Mesendoderm (in vitro differentiated cells): Measurements from ENCODE around the gene HDAC4.
"Not testable (repeated sequence)": the region's sequence is repeated elsewhere in the genome, so short reads cannot be mapped to it uniquely, and the experiment has no call there.

Experiments
- DNase-seq: peaks from one replicate; pipeline ENCODE4 v3.0.0; 2013
- H2AK5ac ChIP-seq: 2 replicates; pipeline ENCODE4 v1.6.1; 2013; ENCODE audit warnings: low read length, inconsistent platforms
- H2BK120ac ChIP-seq: 2 replicates; pipeline ENCODE4 v1.6.1; 2013; ENCODE audit warnings: low read depth, mild to moderate bottlenecking, low read length, moderate library complexity, mixed read lengths
- H2BK15ac ChIP-seq: replicated peaks from 2 replicates; pipeline ENCODE4 v1.6.1; 2013; ENCODE audit warnings: low read depth, mild to moderate bottlenecking, moderate library complexity
- H2BK5ac ChIP-seq: 2 replicates; pipeline ENCODE4 v1.6.1; 2013; ENCODE audit warnings: low read length, inconsistent platforms
- H3K18ac ChIP-seq: 2 replicates; pipeline ENCODE4 v1.6.1; 2013; ENCODE audit warnings: mild to moderate bottlenecking, low read length, mixed read lengths
- H3K23ac ChIP-seq: one replicate; pipeline ENCODE4 v1.6.1; 2013; ENCODE audit warnings: low read length
- H3K27ac ChIP-seq: 2 replicates; pipeline ENCODE4 v1.5.1; 2013; ENCODE audit warnings: low read depth, mild to moderate bottlenecking, inconsistent platforms, low read length, moderate library complexity
- H3K27me3 ChIP-seq: 2 replicates; pipeline ENCODE4 v1.6.1; 2013; ENCODE audit warnings: low read length, control low read depth, mild to moderate bottlenecking, inconsistent platforms; ENCODE audit not compliant: insufficient read depth, poor library complexity
- H3K36me3 ChIP-seq: 2 replicates; pipeline ENCODE4 v1.6.1; 2013; ENCODE audit warnings: low read length, inconsistent platforms; ENCODE audit not compliant: control insufficient read depth, insufficient read depth
- H3K4ac ChIP-seq: one replicate; pipeline ENCODE4 v1.6.1; 2013; ENCODE audit warnings: low read depth, mild to moderate bottlenecking, low read length, moderate library complexity
- H3K4me1 ChIP-seq: 2 replicates; pipeline ENCODE4 v1.6.1; 2013; ENCODE audit warnings: low read depth, low read length, inconsistent platforms; ENCODE audit not compliant: control insufficient read depth
- H3K4me2 ChIP-seq: 2 replicates; pipeline ENCODE4 v1.6.1; 2013; ENCODE audit warnings: low read length
- H3K4me3 ChIP-seq: 2 replicates; pipeline ENCODE4 v1.5.1; 2013; ENCODE audit warnings: mild to moderate bottlenecking, low read length
- H3K56ac ChIP-seq: one replicate; pipeline ENCODE4 v1.6.1; 2013; ENCODE audit warnings: low read length
- H3K79me1 ChIP-seq: 2 replicates; pipeline ENCODE4 v1.6.1; 2013; ENCODE audit warnings: low read length, inconsistent platforms
- H3K79me2 ChIP-seq: 2 replicates; pipeline ENCODE4 v1.6.1; 2013; ENCODE audit warnings: mild to moderate bottlenecking, low read length; ENCODE audit not compliant: control insufficient read depth, insufficient read depth
- H3K9ac ChIP-seq: 2 replicates; pipeline ENCODE4 v1.6.1; 2013; ENCODE audit warnings: low read length, inconsistent platforms
- H4K5ac ChIP-seq: one replicate; pipeline ENCODE4 v1.6.1; 2013; ENCODE audit warnings: low read length
- H4K8ac ChIP-seq: one replicate; pipeline ENCODE4 v1.6.1; 2013; ENCODE audit warnings: low read depth, mild to moderate bottlenecking, control low read depth, low read length, moderate library complexity
- WGBS: extraction: QIAGEN DNeasy Blood & Tissue Kit; methylation state at CpG from one replicate; pipeline ENCODE4 v1.1.7; 2013; ENCODE audit warnings: low lambda C conversion rate, missing lambda C conversion rate; ENCODE audit not compliant: insufficient coverage; ENCODE audit errors: extremely low coverage; 5-methylcytosine and 5-hydroxymethylcytosine counted together

The HDAC4 gene

GRCh38 chr2:239283288-239283945, 117.4 kb downstream of the HDAC4 start:
- Histone ChIP-seq H3K36me3 (no peaks in the 10 kb centered on the region), H3K27ac (no peak overlapping the region), H3K23ac (no peak overlapping the region), H3K4me1 (no peaks in the 10 kb centered on the region), H2BK120ac (no peak overlapping the region), H3K4ac (no peak overlapping the region), H3K79me2 (peaks cover 2% of the 10 kb centered on the region), H3K9ac (no peak overlapping the region), H4K5ac (no peak overlapping the region), H3K56ac (no peak overlapping the region), H3K4me3 (no peak overlapping the region), H4K8ac (no peak overlapping the region), H2AK5ac (no peak overlapping the region), H2BK15ac (no peak overlapping the region), H3K4me2 (no peak overlapping the region), H3K18ac (no peak overlapping the region), H2BK5ac (no peak overlapping the region), H3K79me1 (peaks cover 11% of the 10 kb centered on the region), H3K27me3 (no peaks in the 10 kb centered on the region)
- DNase-seq, result no peak
- WGBS, result no CpG with 5 or more reads among the region's 29 CpGs

- no peaks in the 10 kb centered on the region for H3K4me1 ChIP-seq
- H3K27ac ChIP-seq, result no peak overlapping the region
- H3K56ac ChIP-seq, result no peak overlapping the region
- H3K4me3 ChIP-seq, result no peak overlapping the region
- H3K79me2 ChIP-seq, result peaks cover 2% of the 10 kb centered on the region
- H3K27me3 ChIP-seq, result no peaks in the 10 kb centered on the region
- no CpG with 5 or more reads among the region's 9 CpGs for WGBS
- H2BK120ac ChIP-seq, result no peak overlapping the region
- peaks cover 13% of the 10 kb centered on the region for H3K79me1 ChIP-seq
- H2AK5ac ChIP-seq, result no peak overlapping the region
- H3K23ac ChIP-seq, result no peak overlapping the region
- no peak for DNase-seq
- H2BK5ac ChIP-seq, result no peak overlapping the region
- no peak overlapping the region for H3K4me2 ChIP-seq
- no peak overlapping the region for H4K5ac ChIP-seq
- no peak overlapping the region for H4K8ac ChIP-seq
- no peak overlapping the region for H2BK15ac ChIP-seq
- H3K4ac ChIP-seq, result no peak overlapping the region
- no peak overlapping the region for H3K18ac ChIP-seq
- no peak overlapping the region for H3K9ac ChIP-seq
- no peaks in the 10 kb centered on the region for H3K36me3 ChIP-seq
Measured at GRCh38 chr2:239282448-239283287, 118.2 kb downstream of the HDAC4 start.

DNA sequence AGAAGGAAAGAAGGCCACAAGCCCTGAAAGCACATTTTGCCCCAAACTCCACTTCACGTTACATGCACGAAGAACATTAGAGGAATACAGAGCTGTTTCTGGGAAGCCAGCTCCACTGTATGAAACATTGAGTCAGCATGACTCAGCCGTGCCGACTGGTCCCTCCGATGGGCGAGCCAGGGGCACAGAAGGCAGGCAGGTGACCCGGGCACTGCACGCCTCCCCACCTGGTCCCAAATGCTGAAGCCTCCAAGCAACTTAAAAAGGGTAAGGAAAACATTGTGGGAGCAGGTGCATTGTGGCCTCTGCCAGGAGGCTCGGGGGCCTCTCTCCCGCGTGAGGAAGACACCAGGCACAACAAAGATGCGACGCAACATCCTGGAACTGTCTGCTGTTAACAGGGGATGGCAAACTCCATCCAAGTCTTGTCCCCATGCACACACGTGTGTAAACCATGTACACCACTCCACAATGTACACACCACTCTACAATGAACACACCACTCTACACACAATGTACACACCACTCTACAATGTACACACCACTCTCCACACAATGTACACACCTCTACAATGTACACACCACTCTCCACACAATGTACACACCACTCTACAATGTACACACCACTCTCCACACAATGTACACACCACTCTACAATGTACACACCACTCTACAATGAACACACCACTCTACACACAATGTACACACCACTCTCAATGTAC, 120.4 kb downstream of the HDAC4 start:
- H3K4ac ChIP-seq, H3K56ac ChIP-seq, H3K23ac ChIP-seq, H3K27me3 ChIP-seq, H3K36me3 ChIP-seq, H2BK5ac ChIP-seq, H3K4me3 ChIP-seq, DNase-seq, H3K4me1 ChIP-seq, H4K8ac ChIP-seq, H3K18ac ChIP-seq, H2BK15ac ChIP-seq, H3K9ac ChIP-seq, H3K27ac ChIP-seq, H3K79me2 ChIP-seq, H2BK120ac ChIP-seq, H3K4me2 ChIP-seq, H2AK5ac ChIP-seq, H4K5ac ChIP-seq: not testable (repeated sequence)
- H3K79me1 ChIP-seq, result peaks cover 10% of the 10 kb centered on the region
- WGBS, result no CpG with 5 or more reads among the region's 14 CpGs

GRCh38 chr2:239279508-239280295, 121.1 kb downstream of the HDAC4 start:
- Histone ChIP-seq H4K5ac (no peak overlapping the region), H3K4me2 (no peak overlapping the region), H3K79me1 (peaks cover 12% of the 10 kb centered on the region), H3K9ac (no peak overlapping the region), H2BK15ac (no peak overlapping the region), H4K8ac (no peak overlapping the region), H3K27me3 (no peaks in the 10 kb centered on the region), H3K56ac (no peak overlapping the region), H3K23ac (no peak overlapping the region), H3K4ac (no peak overlapping the region), H3K18ac (no peak overlapping the region), H2AK5ac (no peak overlapping the region), H3K4me3 (no peak overlapping the region), H2BK5ac (no peak overlapping the region), H3K27ac (no peak overlapping the region), H2BK120ac (no peak overlapping the region), H3K79me2 (peaks cover 6% of the 10 kb centered on the region), H3K4me1 (no peaks in the 10 kb centered on the region), H3K36me3 (no peaks in the 10 kb centered on the region)
- no peak for DNase-seq
- WGBS, result no CpG with 5 or more reads among the region's 20 CpGs

- H2AK5ac ChIP-seq, result no peak overlapping the region
- H3K56ac ChIP-seq, result no peak overlapping the region
- H3K4me1 ChIP-seq, result no peaks in the 10 kb centered on the region
- H3K27ac ChIP-seq, result no peak overlapping the region
- DNase-seq, result no peak
- no peak overlapping the region for H3K4ac ChIP-seq
- no peak overlapping the region for H3K4me3 ChIP-seq
- H3K23ac ChIP-seq, result no peak overlapping the region
- H3K18ac ChIP-seq, result no peak overlapping the region
- H3K4me2 ChIP-seq, result no peak overlapping the region
- no CpG with 5 or more reads among the region's 4 CpGs for WGBS
- no peak overlapping the region for H2BK15ac ChIP-seq
- H3K79me1 ChIP-seq, result peaks cover 11% of the 10 kb centered on the region
- H3K79me2 ChIP-seq, result peaks cover 9% of the 10 kb centered on the region
- no peak overlapping the region for H2BK120ac ChIP-seq
- H2BK5ac ChIP-seq, result no peak overlapping the region
- H3K9ac ChIP-seq, result no peak overlapping the region
- H4K5ac ChIP-seq, result no peak overlapping the region
- no peaks in the 10 kb centered on the region for H3K36me3 ChIP-seq
- no peaks in the 10 kb centered on the region for H3K27me3 ChIP-seq
- H4K8ac ChIP-seq, result no peak overlapping the region
Measured at GRCh38 chr2:239278941-239279365, 121.9 kb downstream of the HDAC4 start.
